Neural cell (in vitro differentiated cells): ENCODE data around the gene ZNF534. TPM values are rescaled to one million over a fixed set of nuclear protein-coding genes. Genes with fewer than 3 reads are reported as not detected.

ENCODE experiments used
- H2AFZ ChIP-seq: fragments of 200-600, 300-800 bp; sonication (generic), shearing (Covaris generic); 2 replicates; pipeline ENCODE4 v1.6.0; 2014; ENCODE audit warnings: low read depth, mild to moderate bottlenecking, antibody characterized with exemption, low read length, moderate library complexity
- H3F3A ChIP-seq: fragments of 200-600 bp; shearing (Covaris generic); 2 replicates; pipeline ENCODE4 v1.6.1; 2016; ENCODE audit warnings: mild to moderate bottlenecking, moderate library complexity, mixed read lengths, antibody characterized with exemption, low read length; ENCODE audit not compliant: insufficient read depth, poor library complexity, severe bottlenecking
- H3K27ac ChIP-seq: fragments of 200-600, 300-800 bp; sonication (generic), shearing (Covaris generic); 2 replicates; pipeline ENCODE4 v1.5.1; 2014; ENCODE audit warnings: mild to moderate bottlenecking, low read length, moderate library complexity
- H3K27me3 ChIP-seq: fragments of 300-800, 200-600 bp; sonication (generic), shearing (Covaris generic); 2 replicates; pipeline ENCODE4 v1.6.0; 2014; ENCODE audit warnings: mild to moderate bottlenecking, low read depth, low read length, moderate library complexity; ENCODE audit not compliant: insufficient read depth
- H3K36me3 ChIP-seq: fragments of 300-800, 200-600 bp; sonication (generic), shearing (Covaris generic); 2 replicates; pipeline ENCODE4 v1.5.1; 2014; ENCODE audit warnings: mild to moderate bottlenecking, antibody characterized with exemption, low read length, moderate library complexity; ENCODE audit not compliant: insufficient read depth
- H3K4me2 ChIP-seq: fragments of 300-800, 200-600 bp; sonication (generic), shearing (Covaris generic); 2 replicates; pipeline ENCODE4 v1.6.0; 2014; ENCODE audit warnings: mild to moderate bottlenecking, low read length
- H3K4me3 ChIP-seq: fragments of 300-800, 200-600 bp; sonication (generic), shearing (Covaris generic); 2 replicates; pipeline ENCODE4 v1.5.1; 2014; ENCODE audit warnings: mild to moderate bottlenecking, low read length, moderate library complexity
- H3K79me2 ChIP-seq: fragments of 200-600 bp; shearing (Covaris generic); replicated peaks from 2 replicates; pipeline ENCODE4 v1.6.0; 2014; ENCODE audit warnings: mild to moderate bottlenecking, low read length, moderate library complexity; ENCODE audit not compliant: insufficient read depth
- H3K9ac ChIP-seq: fragments of 300-800, 200-600 bp; sonication (generic), shearing (Covaris generic); 2 replicates; pipeline ENCODE4 v1.6.1; 2016; ENCODE audit warnings: mild to moderate bottlenecking, low read length, mixed read lengths
- H3K9me2 ChIP-seq: fragments of 200-600 bp; shearing (Covaris generic); 2 replicates; pipeline ENCODE4 v1.6.1; 2016; ENCODE audit warnings: mild to moderate bottlenecking, low read length, mixed read lengths; ENCODE audit not compliant: insufficient read depth
- H3K9me3 ChIP-seq: fragments of 200-600, 300-800 bp; sonication (generic), shearing (Covaris generic); 2 replicates; pipeline ENCODE4 v1.6.1; 2016; ENCODE audit warnings: mild to moderate bottlenecking, mixed run types, low read length, moderate library complexity, mixed read lengths
- H4K20me1 ChIP-seq: fragments of 200-600 bp; shearing (Covaris generic); 2 replicates; pipeline ENCODE4 v1.6.1; 2016; ENCODE audit warnings: mild to moderate bottlenecking, mixed run types; ENCODE audit not compliant: insufficient read depth
- CTCF ChIP-seq: fragments of 450-650 bp; IDR thresholded peaks from 2 replicates; pipeline ENCODE4 v1.5.1; 2014; ENCODE audit warnings: antibody characterized with exemption, mild to moderate bottlenecking, moderate library complexity; ENCODE audit not compliant: poor library complexity, severe bottlenecking
- EP300 ChIP-seq: fragments of 450-650 bp; conservative IDR thresholded peaks from 2 replicates; pipeline ENCODE4 v1.6.1; 2014; ENCODE audit warnings: antibody characterized with exemption, mild to moderate bottlenecking, moderate library complexity; ENCODE audit not compliant: poor library complexity, severe bottlenecking
- EZH2 ChIP-seq: fragments of 200-600, 300-800 bp; shearing (Covaris generic), sonication (generic); IDR thresholded peaks from 2 replicates; pipeline ENCODE4 v1.6.1; 2014; ENCODE audit warnings: antibody characterized with exemption, low read length, borderline replicate concordance, mild to moderate bottlenecking; ENCODE audit not compliant: insufficient read depth, poor library complexity, severe bottlenecking
- MXI1 ChIP-seq: fragments of 450-650 bp; conservative IDR thresholded peaks from 2 replicates; pipeline ENCODE4 v1.6.1; 2014; ENCODE audit warnings: antibody characterized with exemption, mild to moderate bottlenecking; ENCODE audit not compliant: poor library complexity, severe bottlenecking
- POLR2AphosphoS5 ChIP-seq: IDR thresholded peaks from 2 replicates; pipeline ENCODE4 v1.6.1; 2012
- RAD21 ChIP-seq: fragments of 450-650 bp; conservative IDR thresholded peaks from 2 replicates; pipeline ENCODE4 v1.6.1; 2014; ENCODE audit warnings: antibody characterized with exemption, mild to moderate bottlenecking, moderate library complexity
- REST ChIP-seq: IDR thresholded peaks from 2 replicates; pipeline ENCODE4 v1.6.1; 2012; ENCODE audit warnings: borderline replicate concordance
- SMC3 ChIP-seq: fragments of 450-650 bp; conservative IDR thresholded peaks from 2 replicates; pipeline ENCODE4 v1.6.1; 2014; ENCODE audit warnings: antibody characterized with exemption, mild to moderate bottlenecking, moderate library complexity; ENCODE audit not compliant: poor library complexity
- TAF1 ChIP-seq: IDR thresholded peaks from 2 replicates; pipeline ENCODE4 v1.6.1; 2012; ENCODE audit warnings: low read depth
- polyA minus RNA-seq: library from RNA; depleted of rRNA, polyadenylated mRNA; stranded (reverse); fragments of >200 nt; gene quantifications from 2 replicates; pipeline ENCODE4 v1.2.3, GENCODE V29; 2014
- polyA plus RNA-seq: library from polyadenylated mRNA; depleted of rRNA; stranded (reverse); fragments of >200 nt; gene quantifications from 2 replicates; pipeline ENCODE4 v1.2.3, GENCODE V29; 2014

ZNF534 gene
- polyA plus RNA-seq: 1.1 and 2.9 TPM in 2 replicates
- polyA minus RNA-seq: 2.1 and 3.9 TPM in 2 replicates

- no peaks in the 10 kb centered on the region for H3K36me3 ChIP-seq
- no peaks in the 10 kb centered on the region for H3K9me2 ChIP-seq
- H3F3A ChIP-seq: no peaks in the 10 kb centered on the region
- no peak within 1 kb of the TSS for H2AFZ ChIP-seq
- peaks cover 12% of the 10 kb centered on the region for H3K9me3 ChIP-seq
- H3K4me2 ChIP-seq: no peak within 1 kb of the TSS
- H3K9ac ChIP-seq: no peak within 1 kb of the TSS
- H3K27me3 ChIP-seq: no peaks in the 10 kb centered on the region
- no peak for TF ChIP-seq REST
- no peak for TF ChIP-seq MXI1
- TF ChIP-seq TAF1: no peak
- no peak for TF ChIP-seq POLR2AphosphoS5
- TF ChIP-seq SMC3: no peak
- TF ChIP-seq CTCF: no peak
- no peak for TF ChIP-seq EP300
- TF ChIP-seq RAD21: no peak
- TF ChIP-seq EZH2: no peak
- no peaks in the 10 kb centered on the region for H3K79me2 ChIP-seq
- no peaks in the 10 kb centered on the region for H4K20me1 ChIP-seq
- no peak within 1 kb of the TSS for H3K27ac ChIP-seq
- no peak within 1 kb of the TSS for H3K4me3 ChIP-seq
Observed at GRCh38 chr19:52428937-52429336, at the start of gene ZNF534. Gene ZNF534 (plus strand): TSS chr19:52429148. CDS start chr19:52431475, 2,327 bp downstream.

- H4K20me1 ChIP-seq: no peaks in the 10 kb centered on the region
- no peaks in the 10 kb centered on the region for H3K27me3 ChIP-seq
- peaks cover 22% of the 10 kb centered on the region for H3K36me3 ChIP-seq
- TF ChIP-seq CTCF (no peak), TAF1 (no peak), RAD21 (no peak), EZH2 (no peak), POLR2AphosphoS5 (no peak), EP300 (no peak), SMC3 (no peak), REST (no peak), MXI1 (no peak)
- no peak overlapping the region for H3K9ac ChIP-seq
- no peak overlapping the region for H3K4me2 ChIP-seq
- H2AFZ ChIP-seq: no peak overlapping the region
- H3K79me2 ChIP-seq: no peaks in the 10 kb centered on the region
- no peak overlapping the region for H3K4me3 ChIP-seq
- H3F3A ChIP-seq: no peaks in the 10 kb centered on the region
- no peaks in the 10 kb centered on the region for H3K9me2 ChIP-seq
- no peak overlapping the region for H3K27ac ChIP-seq
- peaks cover 5% of the 10 kb centered on the region for H3K9me3 ChIP-seq
Observed at GRCh38 chr19:52391135-52391534, 37.8 kb upstream of the ZNF534 start.
